ENCODE results near the gene VGLL4.
"Not testable (repeated sequence)": the region's sequence is repeated elsewhere in the genome, so short reads cannot be mapped to it uniquely, and the experiment has no call there.

The VGLL4 gene

GRCh38 chr3:11542551-11542950 is 101.2 kb downstream of the VGLL4 start:
- FAIRE-seq (no peak), DNase-seq (ENCODE audit: extremely low spot score, insufficient read length, low read depth) (no peak)

- FAIRE-seq (no peak), DNase-seq (ENCODE audit: extremely low spot score, insufficient read length, low read depth) (no peak)
Measured at GRCh38 chr3:11541321-11542303, 102.1 kb downstream of the VGLL4 start.

- FAIRE-seq (no peak), DNase-seq (ENCODE audit: extremely low spot score, insufficient read length, low read depth) (no peak)
Measured at GRCh38 chr3:11539677-11540076, 104.0 kb downstream of the VGLL4 start.

GRCh38 chr3:11539218-11539617 is 104.5 kb downstream of the VGLL4 start:
- FAIRE-seq: no peak
- DNase-seq (ENCODE audit: extremely low spot score, insufficient read length, low read depth): no peak

- DNase-seq (ENCODE audit: extremely low spot score, insufficient read length, low read depth) (no peak), FAIRE-seq (no peak)
Measured at GRCh38 chr3:11538581-11538980, 105.1 kb downstream of the VGLL4 start.

GRCh38 chr3:11536936-11537612 is 106.6 kb downstream of the VGLL4 start:
- FAIRE-seq (no peak), DNase-seq (ENCODE audit: extremely low spot score, insufficient read length, low read depth) (no peak)

GRCh38 chr3:11536132-11536935 is 107.4 kb downstream of the VGLL4 start:
- FAIRE-seq (no peak), DNase-seq (ENCODE audit: extremely low spot score, insufficient read length, low read depth) (no peak)

- DNase-seq (ENCODE audit: extremely low spot score, insufficient read length, low read depth): no peak
- no peak for FAIRE-seq
Measured at GRCh38 chr3:11535243-11535960, 108.3 kb downstream of the VGLL4 start.

- FAIRE-seq (no peak), DNase-seq (ENCODE audit: extremely low spot score, insufficient read length, low read depth) (no peak)
Measured at GRCh38 chr3:11534793-11535101, 109.0 kb downstream of the VGLL4 start.

GRCh38 chr3:11534011-11534792 is 109.5 kb downstream of the VGLL4 start:
- FAIRE-seq: no peak

GRCh38 chr3:11532931-11533391 is 110.8 kb downstream of the VGLL4 start:
- no peak for FAIRE-seq
- DNase-seq (ENCODE audit: extremely low spot score, insufficient read length, low read depth): no peak

More at GRCh38 chr3:11534011-11534792, 109.5 kb downstream of the VGLL4 start:
- no peak for DNase-seq (ENCODE audit: extremely low spot score, insufficient read length, low read depth)

GRCh38 chr3:11530153-11530721 is 113.5 kb downstream of the VGLL4 start:
- DNase-seq (ENCODE audit: extremely low spot score, insufficient read length, low read depth): no peak
- FAIRE-seq: no peak

GRCh38 chr3:11529281-11529680 is 114.4 kb downstream of the VGLL4 start:
- DNase-seq (ENCODE audit: extremely low spot score, insufficient read length, low read depth) (no peak), FAIRE-seq (no peak)

GRCh38 chr3:11526121-11526520 is 117.6 kb downstream of the VGLL4 start:
- not testable (repeated sequence) for FAIRE-seq; DNase-seq (ENCODE audit: extremely low spot score, insufficient read length, low read depth)

GRCh38 chr3:11523572-11524101 is 120.1 kb downstream of the VGLL4 start:
- DNase-seq (ENCODE audit: extremely low spot score, insufficient read length, low read depth) (no peak), FAIRE-seq (no peak)

GRCh38 chr3:11522953-11523571 is 120.7 kb downstream of the VGLL4 start:
- FAIRE-seq: no peak

GRCh38 chr3:11522398-11522715 is 121.4 kb downstream of the VGLL4 start:
- DNase-seq (ENCODE audit: extremely low spot score, insufficient read length, low read depth) (no peak), FAIRE-seq (no peak)

More at GRCh38 chr3:11522953-11523571, 120.7 kb downstream of the VGLL4 start:
- DNase-seq (ENCODE audit: extremely low spot score, insufficient read length, low read depth): no peak

- FAIRE-seq: no peak
- DNase-seq (ENCODE audit: extremely low spot score, insufficient read length, low read depth): no peak
Measured at GRCh38 chr3:11521167-11521566, 122.5 kb downstream of the VGLL4 start.

Data from GM18507 (cell line).